Activated CD4-positive, alpha-beta T cell treated with anti-CD3 and anti-CD28 coated beads, Interleukin-2, amount 50 U/mL, for 24 hours (primary cell): ENCODE measurements around the gene SIM2.

Experiments
- DNase-seq, 2 donors: peaks; one replicate each; pipeline ENCODE4 v3.0.0-alpha.2; 2020; ENCODE audit warnings: low read depth in 1 of 2, low spot score in 1 of 2

SIM2 gene

DNA sequence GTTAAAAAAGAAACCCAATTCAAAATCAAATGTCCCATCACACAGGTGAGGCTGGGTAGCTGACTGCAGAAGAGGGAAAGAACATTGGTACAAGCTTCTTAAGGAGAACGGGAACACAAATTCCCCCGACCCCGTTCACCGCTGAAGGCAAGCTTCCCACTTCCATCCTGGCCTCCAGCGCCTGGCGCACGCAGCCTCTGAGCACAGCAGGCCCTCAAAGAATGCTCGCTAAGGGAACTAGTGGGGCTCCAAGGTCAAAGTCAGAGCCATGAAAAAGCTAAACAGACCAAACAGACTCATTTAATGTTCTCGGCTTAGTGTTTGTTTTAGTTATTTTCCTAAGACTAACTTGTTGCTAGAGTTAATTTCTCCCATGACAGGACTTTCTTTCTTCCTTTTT is 63.7 kb downstream of the SIM2 start:
- no peak for DNase-seq

DNA sequence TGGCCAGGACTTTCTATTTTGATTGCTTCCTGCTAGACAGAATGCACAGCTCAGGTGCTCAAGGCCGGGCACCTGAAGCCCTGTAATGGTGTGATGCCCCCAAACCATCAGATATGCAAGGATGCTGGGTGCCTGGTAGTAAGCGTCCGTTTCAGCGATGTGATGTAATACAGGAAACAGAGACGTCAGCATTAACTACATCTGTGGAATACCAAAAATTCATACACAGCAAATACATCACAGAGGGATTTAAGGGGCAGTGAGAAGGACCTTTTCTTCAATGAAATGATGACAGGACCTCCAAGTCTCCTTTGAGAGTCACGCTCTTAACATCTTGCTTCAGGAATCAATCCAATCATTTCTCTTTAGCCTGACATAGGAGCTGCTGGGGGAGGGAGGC is 64.4 kb downstream of the SIM2 start:
- DNase-seq = no peak

DNA sequence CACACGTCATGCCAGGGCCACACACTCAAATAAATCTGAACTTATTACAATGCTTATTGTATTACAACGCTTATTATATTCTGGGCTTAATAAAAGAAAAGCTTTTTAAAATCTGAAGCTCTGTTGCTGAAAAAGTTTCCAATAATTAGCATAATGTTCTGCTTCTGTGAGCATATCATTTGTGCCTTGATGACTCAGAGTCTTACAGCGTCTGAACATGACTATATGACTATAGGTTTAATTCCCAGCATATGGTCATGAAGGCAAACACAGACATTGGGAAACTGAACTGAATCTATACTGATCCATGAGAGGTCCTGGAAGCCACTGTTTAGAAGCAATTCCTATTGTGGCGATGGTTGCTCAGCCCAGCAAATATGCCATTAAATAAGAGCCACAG is 66.3 kb downstream of the SIM2 start:
- no peak for DNase-seq

DNA sequence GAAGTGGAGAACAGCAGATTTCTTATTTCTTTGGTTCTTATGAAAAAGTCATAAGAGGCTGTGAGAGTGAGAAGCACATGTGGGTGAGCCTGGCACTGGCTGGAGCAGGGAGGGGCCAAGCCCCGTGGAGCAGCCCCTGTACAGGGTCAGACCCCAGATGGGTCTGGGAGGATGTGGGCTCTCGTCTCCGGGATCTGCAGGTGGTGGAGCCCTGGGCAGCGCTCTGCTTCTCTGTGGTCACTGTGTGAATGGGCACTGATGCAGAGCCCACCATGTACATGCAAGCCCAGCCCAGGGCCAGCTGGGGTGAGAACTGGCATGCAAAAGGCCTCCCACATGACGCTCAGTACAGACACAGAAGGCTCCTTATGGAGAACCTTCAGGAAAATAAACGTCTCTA is 67.6 kb downstream of the SIM2 start:
- DNase-seq = no peak

DNA sequence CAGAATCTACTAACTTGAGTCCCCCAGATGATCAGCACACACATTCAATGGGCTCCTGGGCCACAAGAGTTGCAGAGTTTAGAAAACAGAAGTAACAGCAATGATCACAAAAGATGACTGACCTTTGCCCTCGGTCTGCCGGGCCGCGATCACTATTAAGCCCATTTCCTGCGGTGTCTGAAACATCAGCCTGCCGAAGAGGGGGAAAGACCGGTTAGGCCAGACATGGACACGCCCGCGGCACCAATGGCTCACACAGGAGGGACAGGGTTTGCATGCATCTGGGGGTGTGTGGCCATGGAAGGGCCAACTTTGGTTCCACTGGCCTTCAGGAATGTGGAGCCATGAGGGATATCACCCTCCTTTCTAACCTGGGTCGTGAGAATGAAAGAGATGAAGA is 68.2 kb downstream of the SIM2 start:
- DNase-seq = no peak

DNA sequence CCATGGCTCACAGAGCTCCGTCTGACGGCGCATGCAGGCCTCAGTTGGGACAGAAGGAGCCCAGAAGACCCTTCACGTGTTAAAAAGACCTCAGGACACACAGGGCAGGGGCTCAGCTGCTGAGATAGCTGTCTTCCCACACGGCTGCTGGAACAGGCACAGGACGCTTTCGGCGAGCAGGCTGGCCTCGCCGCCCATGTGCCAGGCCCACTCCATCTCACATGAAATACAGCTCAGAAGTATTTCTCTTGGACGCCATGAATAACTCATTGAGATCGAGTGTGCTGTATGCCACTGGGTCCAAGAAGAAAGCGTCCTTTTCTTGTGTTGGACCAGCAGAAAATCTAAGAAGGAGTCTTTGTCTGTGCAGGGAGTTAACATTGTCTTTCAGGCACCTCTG is 69.6 kb downstream of the SIM2 start:
- no peak for DNase-seq

DNA sequence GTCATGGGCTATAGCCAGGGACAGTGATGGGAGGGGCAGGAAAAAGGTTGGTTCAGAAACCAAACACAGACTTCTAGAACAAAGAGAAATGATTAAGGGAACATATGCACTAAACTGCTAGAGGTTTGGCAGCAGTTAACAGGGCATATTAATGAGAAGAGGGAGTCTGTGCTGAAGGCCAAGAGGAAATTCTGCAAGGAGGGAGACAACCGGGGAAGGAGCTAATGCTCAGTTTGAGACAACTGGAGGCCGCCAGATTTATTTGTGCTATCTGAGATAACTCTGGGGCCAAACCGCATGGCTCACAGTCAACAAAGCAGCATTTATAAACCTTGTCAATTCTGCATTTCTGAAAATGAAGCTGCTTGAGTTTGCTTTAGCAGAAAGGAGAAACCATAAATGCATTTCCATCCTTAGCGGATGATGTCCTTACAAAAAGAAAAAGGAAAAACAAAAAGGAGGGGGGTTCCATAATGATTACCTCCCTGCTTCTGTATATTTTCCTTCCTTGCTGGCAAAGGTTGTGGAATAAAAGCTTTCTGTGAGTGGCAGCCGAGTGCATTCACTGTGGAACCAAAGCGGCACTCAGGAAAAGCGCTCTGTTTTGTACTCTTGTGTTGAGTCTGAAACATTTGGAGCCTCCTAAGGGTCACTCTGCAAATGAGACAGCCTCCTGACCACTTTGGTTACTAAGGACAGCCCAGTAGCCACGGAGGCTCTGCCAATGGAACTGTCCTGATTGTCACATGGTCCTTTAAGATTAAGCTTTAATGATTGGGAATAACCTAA is 70.3 kb downstream of the SIM2 start:
- no peak for DNase-seq

DNA sequence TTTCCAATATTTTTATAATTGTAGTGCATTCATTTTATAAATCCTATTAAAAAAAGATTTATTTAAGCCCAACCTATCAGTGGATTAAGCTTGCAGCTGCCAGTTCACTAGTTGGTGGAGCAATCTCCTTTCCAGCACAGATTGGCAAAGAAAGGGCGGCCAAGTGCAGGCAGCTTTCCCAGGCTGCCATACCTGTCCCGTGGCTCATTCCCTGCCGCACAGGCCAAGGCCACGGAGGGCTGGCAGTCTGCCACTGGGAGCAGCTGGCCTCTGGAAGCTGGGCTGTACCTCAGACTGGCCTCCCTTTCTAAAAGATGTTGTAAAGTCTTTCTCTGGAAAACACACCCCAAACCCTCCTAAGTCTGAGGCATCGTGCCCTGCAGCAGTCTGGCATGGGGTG is 74.2 kb downstream of the SIM2 start:
- no peak for DNase-seq

DNA sequence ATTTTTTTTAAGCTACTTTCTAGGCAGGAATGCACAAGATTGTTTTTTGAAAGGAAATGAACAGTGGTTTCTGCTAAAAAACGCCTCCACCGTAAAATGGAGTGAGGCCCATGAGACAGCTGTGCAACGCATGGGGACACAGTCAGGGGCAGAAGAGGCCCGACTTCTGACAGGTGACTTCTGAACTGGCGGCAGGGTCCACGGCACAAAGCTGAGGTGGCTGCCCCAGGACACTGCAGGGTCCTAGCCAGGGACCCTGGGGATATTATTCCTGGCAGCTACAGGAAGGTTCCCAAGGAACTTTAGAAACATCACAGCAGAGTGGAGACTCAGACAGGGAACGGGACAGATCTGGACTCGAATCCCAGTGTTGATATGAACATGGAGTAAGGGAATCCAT is 75.1 kb downstream of the SIM2 start:
- DNase-seq = no peak

DNA sequence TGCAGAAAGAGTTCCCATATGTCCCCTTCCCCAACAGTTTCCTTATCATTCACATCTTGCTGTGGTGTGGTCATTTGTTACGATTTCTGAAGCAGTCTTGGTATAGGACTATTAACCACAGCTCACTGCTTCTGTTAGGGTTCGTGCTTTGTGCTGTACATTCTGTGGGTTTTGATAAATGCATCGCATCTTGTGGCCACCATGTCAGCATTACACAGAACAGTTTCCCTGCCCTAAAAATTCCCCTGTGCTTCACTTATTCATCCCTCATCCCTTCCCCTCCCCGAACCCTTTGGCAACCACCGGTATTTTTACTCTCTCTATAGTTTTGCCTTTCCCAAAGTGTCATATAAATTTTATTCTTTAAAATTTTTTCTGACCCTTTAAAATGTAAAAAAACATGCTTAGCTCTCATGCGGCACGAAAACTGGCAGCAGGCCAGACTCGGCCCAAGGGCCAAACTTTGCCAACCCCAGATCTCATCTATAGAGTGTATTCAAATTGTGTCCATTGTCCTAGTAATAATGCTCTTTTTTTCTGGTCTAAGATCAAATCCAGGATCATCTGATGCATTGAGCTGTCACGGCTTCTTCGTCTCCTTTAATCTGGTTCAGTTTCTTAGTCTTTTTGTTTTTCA is 78.2 kb downstream of the SIM2 start:
- DNase-seq = no peak

DNA sequence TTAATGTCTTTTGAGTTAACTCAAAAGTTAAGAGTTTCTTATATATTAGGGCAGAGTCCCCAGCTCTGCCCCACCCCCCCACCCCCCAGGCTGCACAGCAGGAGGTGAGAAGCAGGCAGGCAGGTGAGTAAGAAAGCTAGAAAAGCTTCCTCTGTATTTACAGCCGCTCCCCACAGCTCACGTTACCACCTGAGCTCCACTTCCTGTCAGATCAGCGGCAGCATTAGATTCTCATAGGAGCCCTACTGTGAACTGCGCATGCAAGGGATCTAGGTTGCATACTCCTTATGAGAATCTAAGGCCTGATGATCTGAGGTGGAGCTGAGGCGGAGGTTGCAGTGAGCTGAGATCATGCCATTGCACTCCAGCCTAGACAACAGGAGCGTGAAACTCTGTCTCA is 81.9 kb downstream of the SIM2 start:
- no peak for DNase-seq

DNA sequence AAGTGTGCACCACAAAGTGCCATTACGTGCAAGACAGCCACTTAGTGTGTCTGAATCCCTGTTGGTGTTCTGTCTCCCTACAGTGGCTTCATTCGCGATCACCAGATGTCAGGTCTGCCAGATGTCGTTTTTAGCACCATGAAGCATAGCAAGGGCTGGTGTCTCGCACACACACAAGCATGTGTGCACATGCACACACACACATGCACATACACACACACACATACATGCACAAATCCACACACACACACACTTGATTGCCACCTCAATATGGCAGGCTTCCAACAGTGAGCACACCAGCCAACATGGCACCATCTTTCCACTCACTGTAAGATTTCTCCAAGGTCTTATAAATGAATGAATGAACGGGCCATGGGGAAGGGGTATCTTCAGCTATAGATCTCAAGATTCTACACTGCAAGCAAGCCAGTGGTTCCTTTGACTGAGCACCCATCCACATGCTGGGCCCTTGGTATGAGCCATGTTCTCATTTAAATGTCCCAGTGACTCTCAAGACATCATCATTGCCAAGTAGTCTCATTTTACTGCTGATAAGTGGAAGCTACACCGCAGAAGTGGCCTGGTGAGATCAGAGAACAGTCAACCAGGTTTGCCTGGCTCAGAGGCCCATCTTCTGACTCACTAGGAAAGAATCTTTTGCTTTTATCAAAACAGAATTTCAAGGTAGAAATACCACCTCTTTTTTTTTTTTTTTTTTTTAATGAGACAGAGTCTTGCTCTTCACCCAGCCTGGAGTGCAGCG is 84.9 kb downstream of the SIM2 start:
- DNase-seq = no peak

DNA sequence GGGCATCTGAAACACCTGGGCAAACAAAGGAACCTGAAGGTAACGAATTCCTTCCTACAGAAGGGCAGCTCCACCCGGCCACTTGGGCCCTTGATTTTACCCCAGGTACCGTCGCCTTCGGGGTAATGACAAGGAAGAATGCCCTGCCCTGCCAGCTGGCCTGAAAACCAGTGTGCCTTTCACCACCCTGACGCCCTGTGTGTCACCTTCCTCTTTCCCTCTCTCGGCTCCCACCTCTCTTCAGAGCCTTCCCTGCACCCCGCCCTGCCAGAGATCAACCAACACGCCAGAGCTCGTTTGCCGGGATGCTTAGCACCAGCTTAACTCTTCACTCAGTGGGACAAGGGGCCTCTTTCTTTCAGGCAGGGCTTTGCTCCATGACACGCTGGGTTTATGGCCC is 86.0 kb downstream of the SIM2 start:
- DNase-seq = no peak

DNA sequence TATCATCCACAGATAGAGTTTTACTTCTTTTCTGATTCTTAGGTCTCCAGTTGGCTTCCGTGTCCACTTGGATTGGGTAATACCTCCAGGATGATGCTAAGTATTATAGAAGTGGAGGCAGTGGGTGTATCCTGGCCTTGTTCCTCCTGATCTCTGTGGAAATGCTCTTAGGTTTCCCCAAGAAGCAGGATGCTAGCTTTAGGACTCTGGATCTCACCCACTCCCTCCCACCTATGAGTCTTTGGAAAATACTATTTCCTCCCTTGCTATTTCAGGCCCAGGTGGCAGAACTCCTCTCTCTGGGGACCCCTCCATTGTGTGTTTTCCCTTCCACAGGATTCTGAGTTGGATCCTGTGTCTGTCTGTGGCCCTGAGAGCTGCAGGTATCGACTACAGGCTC is 86.7 kb downstream of the SIM2 start:
- DNase-seq = no peak

DNA sequence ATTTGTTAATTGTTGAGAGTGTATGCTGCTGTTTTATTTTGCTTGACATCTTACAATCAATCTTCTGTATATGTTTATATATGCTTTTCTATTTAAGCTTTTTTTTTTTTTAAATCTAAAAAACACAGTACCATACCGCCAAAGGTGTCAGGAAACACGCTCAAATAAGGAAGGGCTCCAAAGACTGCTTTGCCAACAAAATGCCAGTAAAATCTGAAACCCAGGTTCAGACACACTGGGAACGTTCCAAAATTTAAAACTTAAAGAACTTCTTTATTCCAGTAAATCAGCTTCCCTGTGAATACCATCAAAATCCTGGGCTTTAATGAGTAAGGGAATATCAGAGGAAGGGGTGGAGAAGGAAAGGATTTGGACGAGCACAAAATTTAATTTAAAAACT is 87.3 kb downstream of the SIM2 start:
- DNase-seq = no peak

DNA sequence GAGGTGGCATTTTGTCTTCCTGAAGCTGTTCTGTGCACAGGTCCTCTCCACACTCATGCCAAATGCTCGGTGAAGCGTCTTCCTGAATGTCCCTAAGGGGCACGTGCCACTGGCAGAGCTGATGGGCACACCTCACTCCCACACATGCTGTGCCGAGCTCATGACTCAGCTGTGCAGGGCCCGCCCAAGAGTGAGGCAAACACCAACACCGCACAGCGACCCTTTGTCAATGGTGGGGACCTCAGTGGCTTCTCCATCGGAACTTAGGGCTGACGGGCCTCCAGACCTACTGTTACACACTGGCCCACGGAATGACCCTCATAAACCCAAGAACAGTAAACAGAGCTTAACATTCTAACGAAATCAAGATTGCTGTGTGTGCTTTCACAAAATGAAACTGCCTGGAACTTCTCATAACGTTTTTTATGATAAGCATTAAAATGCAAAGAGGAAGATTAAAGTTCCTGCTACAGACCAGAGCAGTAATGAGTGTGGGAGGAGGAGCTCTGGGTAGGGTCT is 89.3 kb downstream of the SIM2 start:
- no peak for DNase-seq

DNA sequence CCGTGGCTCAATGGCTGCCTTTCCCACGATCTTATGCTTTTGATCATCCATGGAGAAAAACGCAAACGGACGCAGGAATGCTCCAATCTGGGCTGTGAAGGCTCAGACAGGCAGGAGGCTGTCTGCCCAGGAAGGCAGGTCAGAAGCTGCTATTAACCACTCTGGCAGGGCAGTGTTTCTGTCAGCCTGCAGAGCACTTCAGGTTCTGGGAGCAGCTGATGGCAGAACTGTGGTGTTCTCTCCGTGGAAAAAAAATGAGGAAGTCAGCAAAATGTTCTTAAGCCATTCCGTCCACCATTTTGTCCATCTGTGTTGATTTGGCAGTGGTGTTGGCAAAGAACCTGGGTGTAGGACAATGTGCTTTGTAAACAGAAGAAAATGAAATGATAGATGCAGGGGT is 91.7 kb downstream of the SIM2 start:
- DNase-seq = no peak

DNA sequence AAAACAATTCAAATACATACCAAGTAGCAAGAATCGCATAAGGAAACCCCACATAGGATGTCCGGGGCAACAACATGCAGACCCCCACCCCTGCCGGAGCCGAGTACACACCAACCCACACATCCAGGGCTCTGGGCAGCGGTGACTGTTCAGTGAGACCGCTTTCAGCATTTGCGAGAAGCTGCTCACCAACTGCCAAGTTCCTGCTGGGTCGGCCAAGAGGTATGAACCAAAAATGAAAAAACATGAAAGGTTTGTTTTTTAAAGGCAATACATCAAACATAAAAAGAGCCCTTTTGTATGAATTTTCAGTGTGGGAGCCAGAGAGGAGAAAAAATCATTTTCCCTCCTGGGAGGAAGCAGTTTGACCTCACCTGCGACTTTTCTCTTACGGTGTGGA is 92.3 kb downstream of the SIM2 start:
- no peak for DNase-seq

DNA sequence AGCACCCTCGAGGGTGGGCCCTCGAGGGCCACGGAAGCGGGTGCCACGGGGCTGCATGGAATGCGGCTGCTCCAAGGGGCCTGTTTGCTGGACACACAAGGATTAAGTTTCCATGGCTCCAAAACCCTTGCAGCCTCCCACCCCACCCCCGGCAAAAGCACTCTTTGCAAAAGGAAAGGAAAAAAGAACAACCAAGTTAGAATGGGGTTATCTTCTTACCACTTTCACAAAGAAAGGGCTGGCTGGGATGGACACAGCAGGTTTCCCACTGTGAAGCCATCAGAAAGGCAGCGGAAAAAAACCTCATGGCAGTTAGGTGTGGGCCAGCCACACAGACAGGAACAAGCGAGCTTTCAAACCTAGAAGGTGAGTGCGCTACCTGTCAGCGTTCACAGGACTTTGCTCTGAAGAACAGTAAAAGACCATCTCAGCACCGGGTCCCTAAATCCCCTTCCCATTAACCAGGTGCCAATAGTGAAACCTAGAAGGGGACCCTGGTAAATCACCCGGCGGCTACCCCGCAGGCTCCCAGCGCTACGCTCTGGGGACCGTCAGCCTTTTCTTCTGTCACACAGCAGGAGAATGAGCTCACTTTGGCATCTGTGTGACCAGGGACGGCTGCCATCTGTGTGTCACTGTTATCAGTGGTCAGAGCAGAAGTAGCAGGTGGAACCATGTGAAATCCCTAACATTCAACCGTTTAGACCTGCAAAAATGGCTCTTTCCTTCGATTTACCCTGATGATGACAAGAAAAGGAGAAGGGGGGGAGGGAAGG is 93.0 kb downstream of the SIM2 start:
- no peak for DNase-seq

DNA sequence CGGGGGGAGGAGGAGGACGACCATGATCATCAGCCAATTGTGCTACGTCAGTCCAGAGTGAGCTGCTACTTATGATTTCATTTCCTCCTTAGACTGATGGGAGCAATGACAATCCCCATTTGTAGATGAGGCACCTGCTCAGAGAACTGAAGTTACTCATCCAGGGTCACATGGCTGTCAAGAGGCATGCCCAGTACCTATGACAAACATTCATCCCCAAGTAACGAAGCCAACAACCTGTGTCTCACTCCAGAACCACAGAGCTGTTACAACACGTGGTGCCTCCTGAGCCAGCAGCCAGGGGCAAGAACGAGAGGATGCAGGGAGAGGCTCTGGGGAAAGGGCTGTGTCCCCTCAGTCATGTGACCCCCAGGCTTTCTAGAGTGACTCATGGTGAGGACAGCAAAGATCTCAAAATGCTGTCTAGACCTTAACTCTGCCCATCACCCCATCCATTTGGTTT is 93.6 kb downstream of the SIM2 start:
- DNase-seq = no peak

DNA sequence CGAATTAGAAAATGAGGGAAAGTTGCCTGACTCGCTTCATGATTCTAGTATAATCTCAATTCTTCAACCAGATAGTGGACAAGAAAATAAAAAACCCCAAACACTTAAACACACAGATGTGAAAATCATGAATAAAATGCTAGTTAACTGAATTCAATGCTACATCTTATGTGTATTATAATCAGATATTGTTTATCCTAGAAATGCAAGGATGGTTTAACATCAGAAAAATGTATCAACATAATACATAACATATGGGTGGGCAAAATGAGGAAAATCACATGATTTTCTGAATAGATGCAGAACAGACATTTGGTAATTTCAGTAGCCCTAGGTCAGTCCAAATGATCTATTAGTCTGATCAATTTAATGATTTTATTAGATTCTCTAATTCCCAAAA is 97.2 kb downstream of the SIM2 start:
- no peak for DNase-seq
